ENCODE results near the gene ADAMTS8. TPM values are rescaled to one million over a fixed set of nuclear protein-coding genes. Genes with fewer than 3 reads are reported as not detected.

ADAMTS8 gene
- 10.5 TPM for polyA plus RNA-seq (ENCODE audit: insufficient read length)

- no peak for DNase-seq (ENCODE audit: low read depth)
Measured at GRCh38 chr11:130428316-130429119, at the start of gene ADAMTS8. ADAMTS8 (minus strand) TSS chr11:130428609; CDS start chr11:130428286, 323 bp downstream.

- DNase-seq (ENCODE audit: low read depth), result no peak
Measured at GRCh38 chr11:130477586-130478203, 49.3 kb upstream of the ADAMTS8 start.

- DNase-seq (ENCODE audit: low read depth), result no peak
Measured at GRCh38 chr11:130476922-130477491, 48.6 kb upstream of the ADAMTS8 start.

GRCh38 chr11:130476200-130476921 lies 48.0 kb upstream of the ADAMTS8 start:
- no peak for DNase-seq (ENCODE audit: low read depth)

GRCh38 chr11:130475426-130476053 lies 47.1 kb upstream of the ADAMTS8 start:
- no peak for DNase-seq (ENCODE audit: low read depth)

GRCh38 chr11:130474637-130475400 lies 46.4 kb upstream of the ADAMTS8 start:
- no peak for DNase-seq (ENCODE audit: low read depth)

- no peak for DNase-seq (ENCODE audit: low read depth)
Measured at GRCh38 chr11:130473795-130474377, 45.5 kb upstream of the ADAMTS8 start.

GRCh38 chr11:130473056-130473794 lies 44.8 kb upstream of the ADAMTS8 start:
- DNase-seq (ENCODE audit: low read depth), result no peak

GRCh38 chr11:130472434-130472961 lies 44.1 kb upstream of the ADAMTS8 start:
- DNase-seq (ENCODE audit: low read depth), result no peak

- DNase-seq (ENCODE audit: low read depth), result no peak
Measured at GRCh38 chr11:130471731-130472433, 43.5 kb upstream of the ADAMTS8 start.

- DNase-seq (ENCODE audit: low read depth), result no peak
Measured at GRCh38 chr11:130470832-130471706, 42.7 kb upstream of the ADAMTS8 start.

GRCh38 chr11:130469181-130469580 lies 40.8 kb upstream of the ADAMTS8 start:
- no peak for DNase-seq (ENCODE audit: low read depth)

GRCh38 chr11:130467116-130467900 lies 38.9 kb upstream of the ADAMTS8 start:
- DNase-seq (ENCODE audit: low read depth), result no peak

- DNase-seq (ENCODE audit: low read depth), result no peak
Measured at GRCh38 chr11:130465263-130465662, 36.9 kb upstream of the ADAMTS8 start.

GRCh38 chr11:130464291-130464812 lies 35.9 kb upstream of the ADAMTS8 start:
- DNase-seq (ENCODE audit: low read depth), result no peak

GRCh38 chr11:130462931-130463330 lies 34.5 kb upstream of the ADAMTS8 start:
- no peak for DNase-seq (ENCODE audit: low read depth)

All from forelimb muscle (tissue), 1 donor.